Tibial nerve (tissue), 4 donors: ENCODE results near the gene PON3. TPM values are rescaled to one million over a fixed set of nuclear protein-coding genes. Genes with fewer than 3 reads are reported as not detected.

Experiments used
- DNase-seq, 2 donors: peaks; one replicate each; pipeline ENCODE4 v3.0.0-alpha.2; 2019; ENCODE audit warnings: low spot score in 2 of 2
- H3K27ac ChIP-seq, 4 donors: fragments of 200-600 bp; sonication (generic) in 3 of 4; one replicate each; pipeline ENCODE4 v1.5.1; 2017 to 2019; ENCODE audit warnings: mild to moderate bottlenecking in 1 of 4
- H3K27me3 ChIP-seq, 2 donors: fragments of 200-600 bp; sonication (generic) in 1 of 2; one replicate each; pipeline versions ENCODE4 v1.5.1 to v1.6.0; 2017 to 2019
- H3K36me3 ChIP-seq, 3 donors: fragments of 200-600 bp; sonication (generic); one replicate each; pipeline ENCODE4 v1.5.1; 2018 to 2019
- H3K4me1 ChIP-seq, 4 donors: fragments of 200-600 bp; sonication (generic) in 3 of 4; one replicate each; pipeline ENCODE4 v1.5.1; 2017 to 2019
- H3K4me3 ChIP-seq, 4 donors: fragments of 200-600 bp; sonication (generic) in 3 of 4; one replicate each; pipeline ENCODE4 v1.5.1; 2017 to 2019; ENCODE audit warnings: mild to moderate bottlenecking in 1 of 4, moderate library complexity in 1 of 4
- H3K9me3 ChIP-seq, 4 donors: fragments of 200-600 bp; sonication (generic) in 3 of 4; one replicate each; pipeline ENCODE4 v1.5.1; 2017 to 2019
- EP300 ChIP-seq, 2 donors: sonication (generic); formaldehyde crosslinking; IDR thresholded peaks; one replicate each; pipeline ENCODE4 v1.6.1; 2017; ENCODE audit warnings: antibody characterized with exemption in 2 of 2, mild to moderate bottlenecking in 1 of 2
- POLR2A ChIP-seq, 2 donors: fragments of 450-650 bp; IDR thresholded peaks; one replicate each; pipeline ENCODE4 v1.6.1; 2017; ENCODE audit warnings: antibody characterized with exemption in 2 of 2, mild to moderate bottlenecking in 2 of 2, moderate library complexity in 2 of 2
- WGBS, 2 donors: methylation state at CpG; one replicate each; pipeline ENCODE4 v1.1.5; 2018; 5-methylcytosine and 5-hydroxymethylcytosine counted together
- small RNA-seq: library from RNA; depleted of rRNA; stranded (forward); fragments of <200 nt; gene quantifications from one replicate; pipeline ENCODE3, GENCODE V24; 2016
- total RNA-seq, 4 donors: library from RNA; depleted of rRNA; stranded (reverse); fragments of >200 nt; gene quantifications; one replicate each; pipeline ENCODE4 v1.1.0, GENCODE V29; 2016
- TF ChIP-seq, protein P1 (sequence below), 5 experiments: fragments of 200-600 bp in 3 of 5; fragments of 450-650 bp in 2 of 5; sonication (generic) in 3 of 5; IDR thresholded peaks; one replicate each; pipeline ENCODE4 v1.5.1; 2016 to 2019; ENCODE audit warnings: antibody characterized with exemption in 5 of 5, mild to moderate bottlenecking in 3 of 5, moderate library complexity in 2 of 5

Gene PON3
- total RNA-seq, 4 donors from 2014 or later, result 3.1 to 3.6 (median 3.2) TPM

DNA sequence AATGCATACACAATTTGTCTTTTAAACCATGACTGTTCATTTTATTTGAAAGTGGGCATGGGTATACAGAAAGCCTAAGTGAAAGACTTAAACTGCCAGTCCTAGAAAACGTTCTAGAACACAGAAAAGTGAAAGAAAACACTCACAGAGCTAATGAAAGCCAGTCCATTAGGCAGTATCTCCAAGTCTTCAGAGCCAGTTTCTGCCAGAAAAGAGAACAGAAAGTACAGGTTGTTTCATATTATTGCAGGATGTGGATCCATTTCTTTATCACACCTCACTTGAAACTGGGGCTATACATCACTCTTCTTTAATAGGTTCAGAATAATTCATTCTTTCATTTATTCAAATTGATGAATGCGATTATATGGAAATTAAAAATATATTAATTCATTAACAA is 79.6 kb downstream of the PON3 start:
- no peaks in the 10 kb centered on the region for H3K36me3 ChIP-seq
- no peaks in the 10 kb centered on the region for H3K27me3 ChIP-seq
- no peaks in the 10 kb centered on the region for H3K9me3 ChIP-seq
- no peaks in the 10 kb centered on the region for H3K4me1 ChIP-seq
- no peak for DNase-seq
- WGBS, 2 donors, result 77 to 81% methylated on average over 2 of the region's 2 CpGs
- no peak overlapping the region for H3K4me3 ChIP-seq
- H3K27ac ChIP-seq, result no peak overlapping the region
- TF ChIP-seq EP300 (IDR thresholded peaks at IDR 0.05) (no peak), POLR2A (IDR thresholded peaks at IDR 0.05) (no peak)
- TF ChIP-seq, protein P1, sequence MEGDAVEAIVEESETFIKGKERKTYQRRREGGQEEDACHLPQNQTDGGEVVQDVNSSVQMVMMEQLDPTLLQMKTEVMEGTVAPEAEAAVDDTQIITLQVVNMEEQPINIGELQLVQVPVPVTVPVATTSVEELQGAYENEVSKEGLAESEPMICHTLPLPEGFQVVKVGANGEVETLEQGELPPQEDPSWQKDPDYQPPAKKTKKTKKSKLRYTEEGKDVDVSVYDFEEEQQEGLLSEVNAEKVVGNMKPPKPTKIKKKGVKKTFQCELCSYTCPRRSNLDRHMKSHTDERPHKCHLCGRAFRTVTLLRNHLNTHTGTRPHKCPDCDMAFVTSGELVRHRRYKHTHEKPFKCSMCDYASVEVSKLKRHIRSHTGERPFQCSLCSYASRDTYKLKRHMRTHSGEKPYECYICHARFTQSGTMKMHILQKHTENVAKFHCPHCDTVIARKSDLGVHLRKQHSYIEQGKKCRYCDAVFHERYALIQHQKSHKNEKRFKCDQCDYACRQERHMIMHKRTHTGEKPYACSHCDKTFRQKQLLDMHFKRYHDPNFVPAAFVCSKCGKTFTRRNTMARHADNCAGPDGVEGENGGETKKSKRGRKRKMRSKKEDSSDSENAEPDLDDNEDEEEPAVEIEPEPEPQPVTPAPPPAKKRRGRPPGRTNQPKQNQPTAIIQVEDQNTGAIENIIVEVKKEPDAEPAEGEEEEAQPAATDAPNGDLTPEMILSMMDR (IDR thresholded peaks at IDR 0.05), result no peak

DNA sequence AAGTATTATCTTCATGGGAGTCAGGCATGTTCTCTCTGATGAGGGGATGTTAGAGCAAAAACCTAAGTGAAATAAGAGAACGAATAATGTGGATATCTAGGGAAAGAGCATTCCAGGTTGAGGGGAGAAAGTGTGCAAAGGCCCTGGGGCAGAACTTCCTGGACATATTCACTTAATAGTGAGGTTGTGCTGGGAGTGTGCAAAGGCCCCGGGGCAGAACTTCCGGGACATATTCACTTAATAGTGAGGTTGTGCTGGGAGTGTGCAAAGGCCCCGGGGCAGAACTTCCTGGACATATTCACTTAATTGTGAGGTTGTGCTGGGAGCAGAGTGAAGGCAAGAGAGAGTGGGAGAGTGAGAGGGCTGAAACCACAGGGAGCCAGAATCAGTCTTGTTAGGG is 83.6 kb downstream of the PON3 start:
- Histone ChIP-seq H3K27ac (no peak overlapping the region), H3K36me3 (no peaks in the 10 kb centered on the region), H3K27me3 (no peaks in the 10 kb centered on the region), H3K4me3 (no peak overlapping the region), H3K4me1 (no peaks in the 10 kb centered on the region), H3K9me3 (no peaks in the 10 kb centered on the region)
- DNase-seq, result no peak
- 78 to 83% methylated on average over 4 of the region's 4 CpGs for WGBS, 2 donors
- no peak for TF ChIP-seq EP300 (IDR thresholded peaks at IDR 0.05)

DNA sequence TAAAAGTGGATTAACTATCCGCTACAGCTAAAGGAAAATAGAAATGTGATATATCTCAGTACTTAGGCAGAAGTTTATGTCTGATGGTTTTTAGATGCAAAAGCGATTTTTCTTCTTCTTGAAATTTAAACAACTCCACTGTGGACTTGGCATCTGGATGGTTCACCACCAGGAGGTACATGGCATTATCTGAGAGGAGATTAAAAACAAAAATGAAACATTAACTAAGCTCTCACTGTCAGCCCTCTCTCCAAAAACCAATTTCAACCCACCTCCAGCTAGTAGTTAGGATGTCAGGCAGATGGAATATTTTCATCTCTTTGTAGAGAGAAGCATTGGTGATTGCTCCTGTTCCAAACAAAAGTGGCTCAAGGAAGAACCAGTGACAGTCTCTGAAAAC is 84.8 kb downstream of the PON3 start:
- no peak for DNase-seq
- Histone ChIP-seq H3K27ac (no peak overlapping the region), H3K27me3 (no peaks in the 10 kb centered on the region), H3K4me1 (no peaks in the 10 kb centered on the region), H3K9me3 (no peaks in the 10 kb centered on the region), H3K36me3 (no peaks in the 10 kb centered on the region), H3K4me3 (no peak overlapping the region)
- WGBS, 2 donors, result 85 to 94% methylated on average over 2 of the region's 2 CpGs
- TF ChIP-seq POLR2A (IDR thresholded peaks at IDR 0.05) (no peak), EP300 (IDR thresholded peaks at IDR 0.05) (no peak)
- TF ChIP-seq, protein P1 (IDR thresholded peaks at IDR 0.05), result no peak

DNA sequence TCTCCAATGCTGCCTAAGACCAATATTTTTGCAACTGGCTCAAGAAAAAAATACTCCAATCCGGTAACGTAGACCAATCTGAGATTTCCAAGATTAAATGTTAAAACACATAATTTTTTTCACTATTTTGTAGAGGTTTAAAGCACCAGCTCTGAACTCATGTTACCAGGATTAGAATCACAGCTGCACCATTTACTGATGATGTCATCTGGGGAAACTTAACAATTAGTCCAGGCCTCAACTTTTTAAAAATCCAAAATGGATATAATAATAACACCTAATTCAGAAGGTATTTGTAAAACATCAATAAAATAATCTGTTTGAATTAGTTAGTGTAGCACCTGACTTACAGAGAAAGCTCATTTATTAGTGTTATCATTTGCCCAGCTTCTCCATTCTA is 86.2 kb downstream of the PON3 start:
- TF ChIP-seq EP300 (IDR thresholded peaks at IDR 0.05), result no peak
- TF ChIP-seq, protein P1 (IDR thresholded peaks at IDR 0.05), result no peak
- no peak for TF ChIP-seq POLR2A (IDR thresholded peaks at IDR 0.05)
- no peak overlapping the region for H3K27ac ChIP-seq

More for the DNA sequence above, 86.2 kb downstream of the PON3 start:
- no peak for DNase-seq
- Histone ChIP-seq H3K4me1 (no peaks in the 10 kb centered on the region), H3K9me3 (no peaks in the 10 kb centered on the region), H3K36me3 (no peaks in the 10 kb centered on the region), H3K4me3 (no peak overlapping the region), H3K27me3 (no peaks in the 10 kb centered on the region)
- 80 to 84% methylated on average over 2 of the region's 2 CpGs for WGBS, 2 donors

Small RNA genes lying within 50 kb of the gene (small RNA-seq; reads per million reads assigned to genes)
- gene AC004022.2, result not detected

Other genes starting within 250 kb of the PON3 start
- not detected for gene PON1, start 71.8 kb downstream of the PON3 start, total RNA-seq
- gene PON2, start 38.7 kb upstream of the PON3 start, total RNA-seq, result 100 to 1,000 TPM in 3 of 4 donors, 10 to 100 TPM in 1; 93.5 to 183 (median 155) TPM
- not detected for gene ASB4, start 89.6 kb upstream of the PON3 start, total RNA-seq
- gene PDK4, start 200.1 kb upstream of the PON3 start, total RNA-seq, result 100 to 1,000 TPM; 490 to 939 (median 827) TPM